ENCODE results near the gene PIP5K1A. TPM values are rescaled to one million over a fixed set of nuclear protein-coding genes. Genes with fewer than 3 reads are reported as not detected.

Gene PIP5K1A
- total and polyA plus RNA-seq, 9 of the 15 experiments (the other 6 are each of a cell fraction or from before 2014, with no cell fraction given): 1.9 to 42.4 (median 18.8) TPM

- TF ChIP-seq TCF15 (CRISPR knock-in tag; IDR thresholded peaks at IDR 0.05): no peak
- no peak for TF ChIP-seq ZNF511 (CRISPR knock-in tag; IDR thresholded peaks at IDR 0.05)
- TF ChIP-seq, protein P1, sequence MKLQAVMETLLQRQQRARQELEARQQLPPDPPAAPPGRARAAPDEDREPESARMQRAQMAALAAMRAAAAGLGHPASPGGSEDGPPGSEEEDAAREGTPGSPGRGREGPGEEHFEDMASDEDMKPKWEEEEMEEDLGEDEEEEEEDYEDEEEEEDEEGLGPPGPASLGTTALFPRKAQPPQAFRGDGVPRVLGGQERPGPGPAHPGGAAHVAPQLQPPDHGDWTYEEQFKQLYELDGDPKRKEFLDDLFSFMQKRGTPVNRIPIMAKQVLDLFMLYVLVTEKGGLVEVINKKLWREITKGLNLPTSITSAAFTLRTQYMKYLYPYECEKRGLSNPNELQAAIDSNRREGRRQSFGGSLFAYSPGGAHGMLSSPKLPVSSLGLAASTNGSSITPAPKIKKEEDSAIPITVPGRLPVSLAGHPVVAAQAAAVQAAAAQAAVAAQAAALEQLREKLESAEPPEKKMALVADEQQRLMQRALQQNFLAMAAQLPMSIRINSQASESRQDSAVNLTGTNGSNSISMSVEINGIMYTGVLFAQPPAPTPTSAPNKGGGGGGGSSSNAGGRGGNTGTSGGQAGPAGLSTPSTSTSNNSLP (IDR thresholded peaks at IDR 0.05; ENCODE audit: borderline replicate concordance, low read depth, low read length): no peak
- no peak for TF ChIP-seq FOXA3 (CRISPR knock-in tag; conservative IDR thresholded peaks at IDR 0.05 in 1 of 2, IDR thresholded peaks at IDR 0.05 in 1 of 2)
- TF ChIP-seq SREBF1 (IDR thresholded peaks at IDR 0.05; ENCODE audit: borderline replicate concordance, low read depth, low read length): no peak
- TF ChIP-seq RBM15 (IDR thresholded peaks at IDR 0.05; ENCODE audit: insufficient read depth, low read length): no peak
- TF ChIP-seq RUNX1 (IDR thresholded peaks at IDR 0.05; ENCODE audit: low read depth): 0 out of 2 replicates have a peak, but pooled peaks have one; percentile 38
- TF ChIP-seq EP300 (IDR thresholded peaks at IDR 0.05; ENCODE audit: low read length): peak; percentile 32
- no peak for TF ChIP-seq ZNF707 (CRISPR knock-in tag; conservative IDR thresholded peaks at IDR 0.05)
- TF ChIP-seq ZNF507 (tag; conservative IDR thresholded peaks at IDR 0.05): no peak
- TF ChIP-seq CCNT2 (IDR thresholded peaks at IDR 0.05; ENCODE audit: borderline replicate concordance, extremely low read depth, insufficient read length, low read depth, low read length): peak; percentile 60
- TF ChIP-seq ZKSCAN8 (CRISPR knock-in tag; IDR thresholded peaks at IDR 0.05): no peak
- TF ChIP-seq NONO (IDR thresholded peaks at IDR 0.05; ENCODE audit: low read depth in 2 of 2, low read length in 1 of 2): no peak
- no peak for TF ChIP-seq PTRF (tag; IDR thresholded peaks at IDR 0.05)
- TF ChIP-seq, protein P2, sequence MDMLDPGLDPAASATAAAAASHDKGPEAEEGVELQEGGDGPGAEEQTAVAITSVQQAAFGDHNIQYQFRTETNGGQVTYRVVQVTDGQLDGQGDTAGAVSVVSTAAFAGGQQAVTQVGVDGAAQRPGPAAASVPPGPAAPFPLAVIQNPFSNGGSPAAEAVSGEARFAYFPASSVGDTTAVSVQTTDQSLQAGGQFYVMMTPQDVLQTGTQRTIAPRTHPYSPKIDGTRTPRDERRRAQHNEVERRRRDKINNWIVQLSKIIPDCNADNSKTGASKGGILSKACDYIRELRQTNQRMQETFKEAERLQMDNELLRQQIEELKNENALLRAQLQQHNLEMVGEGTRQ (CRISPR knock-in tag; IDR thresholded peaks at IDR 0.05): no peak
- TF ChIP-seq ZNF76 (CRISPR knock-in tag; IDR thresholded peaks at IDR 0.05; ENCODE audit: borderline replicate concordance): no peak
- peak; percentile 99 for TF ChIP-seq LCOR (CRISPR knock-in tag; IDR thresholded peaks at IDR 0.05)
- 0 out of 2 replicates have a peak, but pooled peaks have one; percentile 17 for TF ChIP-seq DNMT1 (IDR thresholded peaks at IDR 0.05)
- no peak for TF ChIP-seq HSF4 (CRISPR knock-in tag; IDR thresholded peaks at IDR 0.05; ENCODE audit: borderline replicate concordance)
- TF ChIP-seq ZBTB12 (CRISPR knock-in tag; IDR thresholded peaks at IDR 0.05): no peak
- TF ChIP-seq, protein P3, sequence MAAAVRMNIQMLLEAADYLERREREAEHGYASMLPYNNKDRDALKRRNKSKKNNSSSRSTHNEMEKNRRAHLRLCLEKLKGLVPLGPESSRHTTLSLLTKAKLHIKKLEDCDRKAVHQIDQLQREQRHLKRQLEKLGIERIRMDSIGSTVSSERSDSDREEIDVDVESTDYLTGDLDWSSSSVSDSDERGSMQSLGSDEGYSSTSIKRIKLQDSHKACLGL (CRISPR knock-in tag; IDR thresholded peaks at IDR 0.05; ENCODE audit: borderline replicate concordance, poor library complexity, severe bottlenecking): no peak
Measured at GRCh38 chr1:151189637-151190445, 8.5 kb upstream of the PIP5K1A start, which contains the start of gene VPS72 (continued).

Measured in K562 (cell line).